K562 (cell line): Measurements from ENCODE around the gene TRAF3. TPM values are rescaled to one million over a fixed set of nuclear protein-coding genes. Genes with fewer than 3 reads are reported as not detected.

Experiments
- GATA2 ChIP-seq: sonication (generic); formaldehyde crosslinking; IDR thresholded peaks from 2 replicates; pipeline ENCODE4 v1.4.0; 2020; ENCODE audit warnings: mild to moderate bottlenecking, missing genetic modification reagents
- GTF2F1 ChIP-seq: IDR thresholded peaks from 2 replicates; pipeline ENCODE4 v1.6.1; 2011; ENCODE audit warnings: low read depth, low read length, improper control_type of control experiment
- KAT2B ChIP-seq: IDR thresholded peaks from one replicate; pipeline ENCODE4 v1.6.1; 2012; ENCODE audit warnings: low read depth, mild to moderate bottlenecking, control low read depth, inconsistent platforms, low read length, moderate library complexity
- MEF2D ChIP-seq: conservative IDR thresholded peaks from 2 replicates; pipeline ENCODE4 v1.6.1; 2016; ENCODE audit warnings: low read depth, missing genetic modification characterization, missing compliant biosample characterization
- ZNF431 ChIP-seq: sonication (generic); formaldehyde crosslinking; IDR thresholded peaks from 2 replicates; pipeline ENCODE4 v1.8.0; 2022; ENCODE audit warnings: mild to moderate bottlenecking, missing genetic modification reagents
- ZNF707 ChIP-seq: fragments of 250-450 bp; sonication (Bioruptor Pico); conservative IDR thresholded peaks from 2 replicates; pipeline ENCODE4 v1.8.0; 2022; ENCODE audit warnings: inconsistent platforms, mild to moderate bottlenecking, moderate library complexity
- polyA plus RNA-seq, 8 experiments: library from polyadenylated mRNA; depleted of rRNA in 4 of 8; stranded (reverse) in 5 of 8; unstranded in 3 of 8; fragments of >200 nt; fragmentation: Nextera tagmentation in 2 of 8; fragmentation: Illumina TruSeq in 1 of 8; extraction: Ambion mirVana in 2 of 8; extraction: Trizol in 1 of 8; gene quantifications; 2 replicates each; pipeline versions ENCODE4 v1.2.1 to v1.2.3, GENCODE V29; 2011 to 2014; ENCODE audit warnings: inconsistent platforms in 1 of 8, missing spikeins in 1 of 8
- total RNA-seq, 7 experiments: library from RNA; depleted of rRNA in 6 of 7; stranded (reverse); fragments of >200 nt in 6 of 7; fragmentation: Illumina TruSeq in 2 of 7; extraction: Trizol in 2 of 7; gene quantifications; 2 replicates each; pipeline versions ENCODE4 v1.2.1 to v1.2.3, GENCODE V29; 2011 to 2021; ENCODE audit warnings: low replicate concordance in 1 of 7
- TF ChIP-seq, protein P1 (sequence below): sonication (generic); formaldehyde crosslinking; IDR thresholded peaks from 2 replicates; pipeline ENCODE4 v1.8.1; 2023; ENCODE audit warnings: missing genetic modification reagents, mild to moderate bottlenecking, borderline replicate concordance

The TRAF3 gene
- total and polyA plus RNA-seq, 9 of the 15 experiments (the other 6 are each of a cell fraction or from before 2014, with no cell fraction given), result 0.52 to 21.3 (median 9.9) TPM

DNA sequence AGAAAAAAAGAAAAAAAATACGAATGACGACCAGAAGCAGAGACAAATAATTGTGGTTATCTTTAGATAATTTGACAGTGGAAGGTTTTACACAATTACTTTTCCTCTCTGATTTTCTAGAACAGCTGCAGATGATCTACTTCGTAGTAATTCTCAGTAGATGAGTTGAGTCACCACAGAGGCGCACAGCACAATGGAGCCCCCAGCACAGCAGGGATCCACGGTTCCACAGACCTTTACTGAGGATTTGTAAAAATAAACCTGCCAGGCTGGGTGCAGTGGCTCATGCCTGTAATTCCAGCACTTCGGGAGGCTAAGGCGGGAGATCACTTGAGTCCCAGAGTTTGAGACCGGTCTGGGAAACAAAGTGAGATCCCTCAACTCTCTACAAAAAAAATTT, 174.6 kb downstream of the TRAF3 start (continued):
- TF ChIP-seq, protein P1, sequence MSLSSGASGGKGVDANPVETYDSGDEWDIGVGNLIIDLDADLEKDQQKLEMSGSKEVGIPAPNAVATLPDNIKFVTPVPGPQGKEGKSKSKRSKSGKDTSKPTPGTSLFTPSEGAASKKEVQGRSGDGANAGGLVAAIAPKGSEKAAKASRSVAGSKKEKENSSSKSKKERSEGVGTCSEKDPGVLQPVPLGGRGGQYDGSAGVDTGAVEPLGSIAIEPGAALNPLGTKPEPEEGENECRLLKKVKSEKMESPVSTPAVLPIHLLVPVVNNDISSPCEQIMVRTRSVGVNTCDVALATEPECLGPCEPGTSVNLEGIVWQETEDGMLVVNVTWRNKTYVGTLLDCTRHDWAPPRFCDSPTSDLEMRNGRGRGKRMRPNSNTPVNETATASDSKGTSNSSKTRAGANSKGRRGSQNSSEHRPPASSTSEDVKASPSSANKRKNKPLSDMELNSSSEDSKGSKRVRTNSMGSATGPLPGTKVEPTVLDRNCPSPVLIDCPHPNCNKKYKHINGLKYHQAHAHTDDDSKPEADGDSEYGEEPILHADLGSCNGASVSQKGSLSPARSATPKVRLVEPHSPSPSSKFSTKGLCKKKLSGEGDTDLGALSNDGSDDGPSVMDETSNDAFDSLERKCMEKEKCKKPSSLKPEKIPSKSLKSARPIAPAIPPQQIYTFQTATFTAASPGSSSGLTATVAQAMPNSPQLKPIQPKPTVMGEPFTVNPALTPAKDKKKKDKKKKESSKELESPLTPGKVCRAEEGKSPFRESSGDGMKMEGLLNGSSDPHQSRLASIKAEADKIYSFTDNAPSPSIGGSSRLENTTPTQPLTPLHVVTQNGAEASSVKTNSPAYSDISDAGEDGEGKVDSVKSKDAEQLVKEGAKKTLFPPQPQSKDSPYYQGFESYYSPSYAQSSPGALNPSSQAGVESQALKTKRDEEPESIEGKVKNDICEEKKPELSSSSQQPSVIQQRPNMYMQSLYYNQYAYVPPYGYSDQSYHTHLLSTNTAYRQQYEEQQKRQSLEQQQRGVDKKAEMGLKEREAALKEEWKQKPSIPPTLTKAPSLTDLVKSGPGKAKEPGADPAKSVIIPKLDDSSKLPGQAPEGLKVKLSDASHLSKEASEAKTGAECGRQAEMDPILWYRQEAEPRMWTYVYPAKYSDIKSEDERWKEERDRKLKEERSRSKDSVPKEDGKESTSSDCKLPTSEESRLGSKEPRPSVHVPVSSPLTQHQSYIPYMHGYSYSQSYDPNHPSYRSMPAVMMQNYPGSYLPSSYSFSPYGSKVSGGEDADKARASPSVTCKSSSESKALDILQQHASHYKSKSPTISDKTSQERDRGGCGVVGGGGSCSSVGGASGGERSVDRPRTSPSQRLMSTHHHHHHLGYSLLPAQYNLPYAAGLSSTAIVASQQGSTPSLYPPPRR (CRISPR knock-in tag), result no peak
- no peak for TF ChIP-seq ZNF707 (CRISPR knock-in tag)
- no peak for TF ChIP-seq GTF2F1
- no peak for TF ChIP-seq MEF2D (tag)
- TF ChIP-seq GATA2 (CRISPR knock-in tag), result no peak
- no peak for TF ChIP-seq ZNF431 (CRISPR knock-in tag)
- TF ChIP-seq KAT2B, result no peak
